Activated CD4-positive, CD25-positive, alpha-beta regulatory T cell treated with anti-CD3 and anti-CD28 coated beads, Interleukin-2, amount 50 U/mL, for 16 hours (primary cell): ENCODE data around the gene ITGA8.
"Not testable (repeated sequence)": the region's sequence is repeated elsewhere in the genome, so short reads cannot be mapped to it uniquely, and the experiment has no call there.

ENCODE experiments used
- DNase-seq: peaks from one replicate; pipeline ENCODE4 v3.0.0-alpha.2; 2020; ENCODE audit warnings: low read depth, low spot score

The ITGA8 gene

DNA sequence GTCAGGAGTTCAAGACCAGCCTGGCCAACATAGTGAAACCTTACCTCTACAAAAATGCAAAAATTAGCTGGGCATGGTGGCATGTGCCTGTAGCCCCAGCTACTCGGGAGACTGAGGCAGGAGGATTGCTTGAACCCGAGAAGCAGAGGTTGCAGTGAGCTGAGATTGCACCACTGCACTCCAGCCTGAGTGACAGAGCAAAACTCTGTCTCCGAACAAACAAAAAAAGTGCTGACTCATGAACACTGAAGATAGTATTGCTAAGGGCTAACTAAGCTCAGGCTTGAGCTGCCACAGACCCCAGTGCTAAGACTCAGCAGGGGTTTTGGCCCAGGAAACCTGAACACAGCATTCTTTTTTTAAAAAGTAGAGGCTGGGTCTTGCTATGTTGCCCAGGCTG is 162.6 kb downstream of the ITGA8 start:
- not testable (repeated sequence) for DNase-seq

DNA sequence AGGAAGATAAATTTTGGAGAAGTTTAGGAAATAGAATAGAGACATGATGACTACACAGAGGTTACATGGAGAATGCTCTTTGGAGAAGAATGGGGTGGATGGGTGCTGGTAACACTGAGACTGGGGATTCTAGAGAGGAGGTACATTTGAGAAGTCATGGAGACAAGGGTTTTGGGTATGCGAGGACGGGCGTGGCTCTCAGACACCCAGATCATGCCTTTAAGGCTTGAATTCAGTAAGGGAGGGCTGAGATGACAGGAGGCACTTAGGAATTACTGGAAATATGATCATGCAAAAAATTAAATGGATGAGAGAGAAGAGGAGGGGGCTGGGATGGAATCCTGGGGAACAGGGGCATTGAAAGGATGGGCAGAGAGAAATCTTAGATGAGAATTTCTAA is 168.8 kb downstream of the ITGA8 start:
- DNase-seq = no peak

DNA sequence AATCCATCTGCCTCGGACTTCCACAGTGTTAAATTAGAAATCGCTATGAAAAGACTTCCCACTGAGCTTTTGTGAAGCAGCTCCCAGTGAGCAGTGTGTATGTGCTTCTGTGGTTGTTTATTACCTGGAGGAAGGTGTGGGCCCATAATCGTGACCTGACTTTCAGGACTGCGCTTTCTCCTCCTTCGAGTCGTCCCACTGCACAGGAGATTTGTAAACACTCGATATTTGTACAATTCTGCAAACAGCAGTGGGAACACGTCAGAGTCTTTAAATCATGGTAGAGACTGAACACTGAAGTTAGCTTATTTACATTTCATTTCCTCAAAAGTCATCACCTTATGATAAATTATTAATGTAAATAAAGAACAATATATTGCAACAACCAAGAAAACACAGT is 171.4 kb downstream of the ITGA8 start:
- DNase-seq = no peak

DNA sequence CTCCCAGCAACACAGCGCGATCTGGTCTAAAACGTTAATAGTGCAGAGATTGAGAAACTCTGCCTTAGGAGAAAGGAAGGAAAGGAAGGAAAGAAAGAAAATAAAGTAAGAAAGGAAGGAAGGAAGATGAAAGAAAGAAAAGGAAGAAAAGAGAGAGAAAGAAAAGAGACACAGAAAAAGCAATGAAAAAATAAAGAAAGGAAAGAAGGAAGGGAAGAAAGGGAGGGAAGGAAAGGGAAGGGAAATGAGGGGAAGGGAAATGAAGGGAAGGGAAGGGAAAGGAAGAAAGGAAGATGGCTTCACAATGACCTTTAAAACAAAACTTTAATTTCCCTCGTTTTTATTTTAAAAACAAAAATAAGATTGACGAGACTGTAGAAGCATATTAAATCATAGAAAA is 173.1 kb downstream of the ITGA8 start:
- DNase-seq = no peak

DNA sequence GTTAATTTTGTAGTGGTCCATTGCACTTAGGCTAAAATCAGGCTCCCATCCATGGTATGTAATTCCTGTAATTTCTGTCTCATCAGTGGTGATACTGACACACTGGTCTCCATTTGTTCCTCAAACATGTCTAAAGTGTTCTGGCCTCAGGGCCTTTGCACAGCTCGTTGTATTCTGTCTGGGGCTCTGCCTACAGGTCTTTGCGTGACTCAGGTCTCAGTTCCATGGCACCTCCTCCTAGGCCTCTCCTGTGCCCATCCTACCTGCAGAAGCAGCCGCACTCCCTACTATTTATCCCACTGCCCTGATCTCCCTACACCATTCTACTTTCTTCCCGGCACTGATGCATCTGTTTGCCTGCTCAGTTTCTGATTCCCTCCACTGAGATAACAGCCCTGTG is 173.8 kb downstream of the ITGA8 start:
- no peak for DNase-seq

DNA sequence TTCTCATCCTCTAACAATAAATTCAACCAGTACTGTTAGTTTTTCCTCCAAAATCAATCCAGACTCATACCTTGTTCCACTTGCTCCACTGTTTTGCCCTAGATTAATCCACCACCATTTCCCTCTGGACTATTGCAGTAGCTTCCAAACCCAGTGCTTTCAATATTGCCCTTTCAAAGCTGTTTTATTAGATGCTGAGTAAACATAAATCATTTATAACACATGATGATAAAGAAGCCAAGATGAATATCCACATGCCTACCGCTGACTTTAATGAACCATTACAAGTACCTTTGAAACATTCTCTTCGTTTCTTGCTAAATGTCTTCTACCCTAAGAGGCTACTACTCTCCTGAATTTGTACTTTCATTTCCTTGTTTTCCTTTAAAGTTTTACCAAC is 174.5 kb downstream of the ITGA8 start:
- no peak for DNase-seq

DNA sequence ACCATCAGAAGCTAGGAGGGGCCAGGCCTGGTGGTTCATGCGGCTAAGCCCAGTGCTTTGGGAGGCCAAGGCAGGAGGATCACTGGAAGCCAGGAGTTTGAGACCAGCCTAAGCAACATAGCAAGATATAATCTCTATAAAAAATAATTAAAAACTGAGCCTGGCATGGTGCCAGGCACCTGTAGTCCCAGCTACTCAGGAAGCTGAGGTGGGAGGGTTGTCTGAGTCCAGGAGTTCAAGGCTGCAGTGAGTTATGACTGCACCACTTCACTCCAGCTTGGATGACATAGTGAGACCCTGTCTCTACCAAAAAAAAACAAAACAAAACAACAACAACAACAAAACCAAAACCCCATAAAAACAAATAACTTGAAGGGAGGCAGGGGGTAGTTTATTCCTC is 175.7 kb downstream of the ITGA8 start:
- no peak for DNase-seq

DNA sequence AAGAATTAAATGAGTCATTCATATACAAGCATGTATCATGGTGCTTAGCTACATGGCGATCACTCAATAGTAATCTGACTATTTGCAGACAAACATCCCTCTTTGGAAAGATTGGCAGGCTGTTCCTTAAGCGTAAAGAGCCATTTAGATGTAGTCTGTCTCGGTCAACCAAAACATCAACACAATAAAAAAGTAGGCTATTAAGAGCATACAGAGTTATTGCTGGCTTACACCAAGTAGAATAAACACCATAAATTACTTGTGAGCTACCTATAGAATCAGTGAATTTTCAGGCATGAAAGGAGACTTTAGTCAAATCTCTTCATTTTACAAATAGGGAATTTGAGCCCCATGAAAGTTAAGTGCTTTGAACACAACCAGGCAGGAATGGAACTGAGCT is 176.9 kb downstream of the ITGA8 start:
- DNase-seq = no peak

DNA sequence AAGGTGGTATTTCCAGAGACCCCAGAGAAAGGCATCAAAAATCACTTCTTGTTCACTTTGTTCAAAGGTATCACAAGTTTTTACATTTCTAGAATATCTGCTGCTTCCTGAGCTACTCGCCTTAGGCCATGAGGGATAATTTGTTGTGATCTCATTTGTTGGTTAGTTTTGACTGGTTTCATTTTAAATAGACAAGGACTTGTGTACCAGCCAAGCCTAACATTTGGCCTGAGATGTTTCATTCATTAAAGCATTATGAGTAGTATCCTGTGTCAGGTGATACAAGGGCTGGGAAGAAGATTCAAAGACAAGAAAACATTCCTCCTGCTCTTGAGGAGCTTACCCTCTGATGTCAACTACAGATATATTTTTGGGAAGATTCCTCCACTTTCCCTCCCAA is 178.3 kb downstream of the ITGA8 start:
- DNase-seq = no peak

DNA sequence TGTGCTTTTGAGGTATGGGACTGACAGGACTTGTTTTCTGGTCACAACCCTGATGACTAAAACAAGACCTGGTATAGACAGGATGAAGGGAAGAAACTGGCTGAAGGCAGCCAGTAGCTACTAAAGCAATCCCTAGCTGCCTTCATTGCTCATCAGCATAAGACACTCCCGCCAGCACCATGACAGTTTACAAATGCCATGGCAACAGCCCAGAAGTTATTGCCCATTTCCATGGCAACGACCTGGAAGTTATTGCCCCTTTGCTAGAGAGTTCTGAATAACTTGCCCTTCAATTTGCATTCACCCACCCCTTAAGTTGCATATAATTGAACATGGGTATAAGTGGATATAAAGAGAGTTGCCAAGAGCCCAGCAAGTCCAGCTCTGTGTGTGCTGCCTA is 179.0 kb downstream of the ITGA8 start:
- DNase-seq = no peak

DNA sequence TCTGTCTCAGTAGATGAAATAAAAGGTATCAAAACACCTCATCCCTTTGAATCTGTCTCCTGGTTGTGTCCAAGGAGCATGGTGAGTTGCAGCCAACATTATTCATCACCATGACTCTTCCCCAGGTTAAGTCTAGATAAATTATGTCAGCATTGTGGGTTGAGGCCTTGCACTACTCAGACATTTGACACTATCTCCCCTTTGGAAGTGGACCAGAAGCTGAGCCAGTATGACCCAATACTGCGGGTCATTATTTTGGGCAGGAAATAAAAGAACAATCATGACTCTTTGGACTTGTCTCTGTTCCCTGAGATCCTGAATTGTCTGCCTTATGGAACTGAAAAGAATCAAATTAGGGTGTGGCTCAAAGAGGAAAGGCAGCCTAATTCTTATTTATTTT is 180.5 kb downstream of the ITGA8 start:
- DNase-seq = no peak

DNA sequence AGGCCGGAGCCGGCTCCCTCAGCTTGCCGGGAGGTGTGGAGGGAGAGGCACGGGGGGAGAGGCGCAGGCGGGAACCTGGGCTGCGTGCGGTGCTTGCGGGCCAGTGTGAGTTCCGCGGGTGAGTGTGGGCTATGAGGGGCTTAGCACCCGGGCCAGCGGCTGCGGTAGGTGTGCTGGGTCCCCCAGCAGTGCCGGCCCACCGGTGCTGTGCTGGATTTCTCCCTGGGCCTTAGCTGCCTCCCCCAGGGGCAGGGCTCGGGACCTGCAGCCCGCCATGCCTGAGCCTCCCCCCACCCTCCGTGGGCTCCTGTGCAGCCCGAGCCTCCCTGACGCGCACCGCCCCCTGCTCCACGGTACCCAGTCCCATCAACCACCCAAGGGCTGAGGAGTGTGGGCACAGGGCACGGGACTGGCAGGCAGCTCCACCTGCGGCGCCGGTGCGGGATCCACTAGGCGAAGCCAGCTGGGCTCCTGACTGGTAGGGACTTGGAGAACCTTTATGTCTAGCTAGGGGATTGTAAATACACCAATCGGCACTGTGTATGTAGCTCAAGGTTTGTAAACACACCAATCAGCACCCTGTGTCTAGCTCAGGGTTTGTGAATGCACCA is 184.7 kb downstream of the ITGA8 start:
- not testable (repeated sequence) for DNase-seq

DNA sequence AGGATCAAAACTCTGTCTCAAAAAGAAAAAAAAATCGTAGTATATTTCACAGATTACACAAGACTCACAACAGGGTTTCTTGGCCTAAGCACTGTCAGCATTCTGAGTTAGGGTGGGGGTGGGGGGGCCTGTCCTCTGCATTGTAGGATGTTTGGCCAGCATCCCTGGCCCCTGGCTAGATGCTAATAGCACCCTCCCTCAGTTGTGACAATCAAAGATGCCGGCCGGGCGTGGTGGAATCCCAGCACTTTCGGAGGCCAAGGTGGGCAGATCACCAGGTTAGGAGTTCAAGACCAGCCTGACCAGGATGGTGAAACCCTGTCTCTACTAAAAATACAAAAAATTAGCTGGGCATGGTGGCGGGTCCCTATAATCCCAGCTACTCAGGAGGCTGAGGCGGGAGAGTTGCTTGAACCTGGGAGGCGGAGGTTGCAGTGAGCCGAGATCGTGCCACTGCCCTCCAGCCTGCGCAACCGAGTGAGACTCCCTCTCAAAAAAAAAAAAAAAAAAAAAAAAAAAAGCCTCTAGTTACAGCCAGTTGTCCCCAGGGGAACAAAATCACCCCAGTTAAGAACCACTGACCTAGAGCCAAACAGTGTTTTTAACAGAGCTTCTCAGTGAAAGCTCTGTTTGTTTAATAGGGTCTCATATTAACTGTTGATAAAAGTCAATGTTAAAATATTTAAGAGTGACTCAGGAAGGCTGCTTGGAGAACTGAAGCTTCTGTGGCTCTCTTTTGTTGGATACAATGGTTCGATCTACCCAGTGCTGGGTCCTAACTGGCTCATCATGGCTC is 187.6 kb downstream of the ITGA8 start:
- DNase-seq = no peak

DNA sequence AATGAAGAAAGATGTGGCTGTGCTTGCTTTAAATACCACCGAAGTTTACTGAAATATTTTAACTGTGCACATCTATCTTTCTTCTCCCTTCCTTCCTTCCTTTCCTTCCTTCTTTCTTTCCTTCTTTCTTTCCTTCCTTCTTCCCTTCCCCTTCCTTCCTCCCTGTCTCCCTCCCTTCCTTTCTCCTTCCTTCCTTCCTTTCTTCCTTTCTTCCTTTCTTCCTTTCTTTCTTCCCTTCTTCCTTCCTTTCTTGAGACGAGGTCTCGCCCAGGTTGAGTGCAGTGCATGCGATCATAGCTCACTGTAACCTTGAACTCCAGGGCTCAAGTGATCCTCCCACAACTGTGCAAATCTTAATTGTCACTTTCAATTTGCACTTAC is 190.9 kb downstream of the ITGA8 start:
- DNase-seq = no peak

DNA sequence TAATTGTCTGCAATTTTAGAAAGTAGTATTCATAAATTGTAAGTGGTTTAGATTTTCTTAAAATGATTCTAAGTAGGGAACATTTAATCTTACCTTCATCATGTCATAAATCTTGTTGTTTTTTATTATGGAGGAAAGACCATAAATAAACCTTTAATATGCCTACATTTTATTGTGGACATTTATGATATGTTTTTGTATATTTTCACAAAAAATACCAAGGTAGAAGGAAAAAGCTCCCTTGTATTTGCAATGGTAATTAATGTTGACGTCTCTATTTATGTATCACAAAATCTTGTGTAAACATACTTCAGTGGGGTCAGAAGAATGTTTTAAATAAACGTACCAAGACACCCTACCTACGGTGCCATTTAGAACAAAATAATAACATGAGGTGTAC is 193.0 kb downstream of the ITGA8 start:
- DNase-seq = no peak

DNA sequence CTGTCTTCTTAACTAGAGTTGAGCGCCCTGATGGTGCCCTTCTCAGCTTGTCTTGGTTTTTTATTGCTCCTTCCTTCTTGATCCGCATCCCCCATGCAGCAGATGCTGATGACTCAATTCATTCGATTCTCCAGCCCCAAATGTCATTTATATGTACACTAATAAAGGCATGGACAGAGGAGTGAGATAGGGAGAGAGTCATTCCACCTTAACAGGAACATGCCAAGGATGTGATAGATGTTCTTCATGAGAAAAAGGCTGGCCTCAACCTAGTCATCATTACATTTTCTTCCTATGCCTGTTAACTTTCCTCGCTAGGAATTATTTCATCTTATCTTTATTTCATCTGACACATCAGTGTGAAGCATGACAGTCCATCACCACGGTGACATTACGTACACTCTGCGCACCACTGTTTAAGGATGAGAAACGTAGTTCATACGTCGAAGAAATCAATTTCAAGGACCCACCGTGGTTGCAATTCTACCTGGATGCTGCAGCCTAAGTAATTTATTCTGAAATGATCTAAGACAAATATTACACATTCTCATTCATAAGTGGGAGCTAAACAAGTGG is 198.3 kb downstream of the ITGA8 start:
- DNase-seq = no peak

DNA sequence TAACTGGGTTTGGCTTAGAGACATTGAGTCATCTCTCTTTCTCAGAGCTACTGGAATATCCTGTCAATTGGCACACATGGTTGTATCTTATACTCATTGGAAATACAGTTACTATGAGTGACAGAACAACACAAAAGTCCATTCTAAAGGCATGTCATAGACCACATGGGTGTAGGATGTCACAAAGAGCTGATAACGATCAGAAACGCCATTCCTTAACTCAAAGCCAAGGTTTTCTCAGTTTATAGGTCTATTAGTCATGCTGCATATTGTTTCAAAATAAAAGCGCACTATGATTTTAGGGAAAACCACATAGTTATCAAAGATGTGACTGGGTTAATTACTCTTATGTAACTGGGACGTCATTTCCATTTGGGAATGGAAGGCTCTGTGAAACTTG is 201.5 kb downstream of the ITGA8 start:
- no peak for DNase-seq

DNA sequence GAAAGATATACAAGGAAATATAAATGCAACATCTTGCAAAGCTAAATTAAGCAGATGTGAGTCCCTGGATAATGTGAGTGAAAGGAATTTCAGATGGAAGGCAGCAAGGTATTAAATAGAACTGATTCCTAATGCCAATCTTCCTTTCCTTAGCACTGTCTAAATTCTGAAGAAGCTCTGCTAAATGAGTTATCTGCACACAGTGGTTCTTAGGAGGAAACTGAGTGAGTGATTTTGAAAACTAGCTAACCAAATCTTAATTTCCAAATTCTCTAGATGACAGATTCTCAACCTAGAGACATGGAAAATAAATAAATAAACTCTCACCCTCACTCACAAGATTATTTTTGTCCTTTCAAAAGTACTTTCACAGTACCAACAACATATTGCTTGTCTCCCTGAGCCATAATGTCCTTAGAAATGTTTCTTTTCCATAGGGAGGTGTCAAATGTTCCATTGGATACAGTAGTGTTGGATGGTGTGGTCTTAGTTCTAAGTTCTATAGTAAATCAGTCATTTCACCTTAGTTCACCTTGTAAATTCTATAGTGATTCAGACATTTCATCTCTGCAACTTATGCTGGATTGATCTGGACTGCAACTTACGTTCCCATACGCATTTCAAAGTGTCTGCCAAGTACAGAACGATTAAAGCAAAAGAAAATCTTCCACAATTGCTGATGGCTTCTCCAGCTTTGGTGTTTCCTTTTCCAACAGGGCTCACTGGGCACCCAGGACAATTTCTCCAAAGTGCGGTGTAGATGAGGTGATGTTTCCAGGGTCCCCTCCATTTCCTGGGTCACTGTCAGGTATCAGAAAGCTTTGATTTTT is 203.3 kb downstream of the ITGA8 start:
- DNase-seq = no peak

DNA sequence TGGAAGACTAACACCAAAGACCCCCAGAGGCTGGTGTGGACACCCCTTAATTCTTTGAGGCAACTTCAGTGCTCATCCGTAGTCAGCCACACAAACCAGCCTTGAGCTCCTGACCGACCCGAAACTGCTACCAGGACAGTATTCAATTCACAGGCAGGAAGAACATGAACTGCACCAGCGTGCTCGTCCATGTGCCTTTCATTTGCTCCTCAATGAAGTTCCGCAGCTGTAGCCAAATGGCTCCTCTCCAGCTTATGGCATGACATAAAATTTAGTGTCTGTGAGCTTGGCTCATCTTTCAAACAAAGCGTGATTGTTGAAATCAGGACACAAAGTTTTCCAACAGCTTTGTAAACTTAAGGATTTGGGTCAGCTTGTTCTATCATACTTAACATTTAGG is 204.5 kb downstream of the ITGA8 start:
- DNase-seq = no peak

DNA sequence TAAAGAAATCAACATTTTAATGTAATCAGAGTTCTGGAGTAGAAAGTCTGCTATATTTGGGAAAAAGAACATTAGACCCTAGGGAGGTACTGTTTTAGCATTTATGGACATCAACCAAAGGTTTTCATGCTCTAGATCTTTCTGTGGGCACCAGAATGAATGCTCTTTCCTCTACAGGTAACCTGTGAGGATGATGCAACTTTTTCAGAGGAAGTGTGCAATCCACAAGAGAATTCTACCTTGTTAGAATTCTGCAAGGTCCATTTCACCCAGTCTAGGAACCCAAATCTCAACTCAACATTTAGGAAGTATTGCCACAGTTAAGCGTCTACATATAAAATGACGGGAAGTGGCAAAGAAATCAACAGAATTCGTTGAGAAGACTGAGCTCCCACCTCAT is 208.8 kb downstream of the ITGA8 start:
- DNase-seq = no peak

DNA sequence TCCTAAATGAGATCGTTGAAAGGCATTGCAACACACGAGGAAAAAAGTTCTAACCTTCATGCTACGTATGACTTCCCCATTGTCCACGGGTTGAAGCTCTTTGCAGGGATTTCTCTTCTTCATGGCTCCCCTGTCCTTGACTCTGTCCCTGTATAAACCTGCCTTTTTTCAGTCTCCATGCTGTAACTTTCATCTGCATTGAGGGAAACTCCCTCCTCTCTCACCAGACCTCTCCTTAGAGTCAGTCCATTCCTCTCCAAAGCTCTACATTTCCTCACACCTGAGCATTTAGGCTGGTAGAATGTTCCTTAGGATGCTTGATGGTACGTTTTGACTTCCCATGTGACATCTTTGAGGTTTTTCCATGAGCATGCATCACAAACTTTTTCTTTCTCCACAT is 214.4 kb downstream of the ITGA8 start:
- DNase-seq = no peak

DNA sequence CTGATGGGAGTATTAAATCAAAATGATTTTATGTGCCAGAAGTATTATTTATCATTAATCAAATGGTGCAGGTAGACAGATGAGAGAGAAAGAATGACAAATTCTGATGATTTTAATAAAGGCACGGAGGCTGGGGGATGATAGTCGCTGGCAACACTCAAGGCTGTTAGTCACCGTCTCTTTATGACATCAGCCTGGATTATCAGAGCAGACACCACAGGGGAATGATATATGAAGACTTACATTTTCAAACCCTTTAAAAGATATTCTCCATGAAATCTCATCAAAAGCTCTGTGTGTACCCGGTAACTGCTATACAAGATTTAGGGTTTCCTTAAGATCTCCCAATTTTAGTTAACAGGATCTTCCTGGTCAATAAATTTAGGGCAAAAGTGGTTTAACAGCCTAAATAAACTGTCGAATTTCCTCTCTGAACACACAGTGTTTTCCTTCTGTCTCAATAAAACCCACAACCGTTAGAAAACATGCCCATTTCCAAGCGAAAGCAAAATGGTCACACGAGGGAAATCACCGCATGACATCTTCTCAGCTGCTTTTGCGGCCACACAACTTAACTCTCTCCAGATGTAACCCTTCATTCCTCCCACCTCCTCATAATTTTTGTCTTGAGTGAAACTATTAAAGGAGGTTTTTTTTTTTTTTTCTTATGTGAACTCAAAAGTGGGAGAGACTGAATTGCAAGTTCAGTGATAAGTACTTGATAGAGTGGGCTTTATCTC is 215.5 kb downstream of the ITGA8 start:
- no peak for DNase-seq
